H1 (cell line): Measurements from ENCODE around the gene CACNA1C. TPM values are rescaled to one million over a fixed set of nuclear protein-coding genes. Genes with fewer than 3 reads are reported as not detected.

ENCODE experiments used
- CEBPB ChIP-seq: IDR thresholded peaks from 2 replicates; pipeline ENCODE4 v1.6.1; 2012; ENCODE audit warnings: low read depth, low read length
- MAX ChIP-seq: IDR thresholded peaks from 2 replicates; pipeline ENCODE4 v1.6.1; 2012; ENCODE audit warnings: inconsistent platforms
- POU5F1 ChIP-seq: IDR thresholded peaks from 2 replicates; pipeline ENCODE4 v1.6.1; 2011; ENCODE audit warnings: low read depth, mild to moderate bottlenecking, low read length, moderate library complexity
- RXRA ChIP-seq: IDR thresholded peaks from 2 replicates; pipeline ENCODE4 v1.6.1; 2011; ENCODE audit warnings: low read depth, mild to moderate bottlenecking, low read length, moderate library complexity; ENCODE audit not compliant: insufficient read depth
- SIRT6 ChIP-seq: IDR thresholded peaks from one replicate; pipeline ENCODE4 v1.7.1; 2012; ENCODE audit warnings: low read length, inconsistent platforms
- ZNF274 ChIP-seq: IDR thresholded peaks from 2 replicates; pipeline ENCODE4 v1.7.0; 2012; ENCODE audit warnings: low read length, borderline replicate concordance; ENCODE audit errors: extremely low read depth
- polyA plus RNA-seq, 7 experiments: library from polyadenylated mRNA; depleted of rRNA in 3 of 7; stranded (reverse) in 5 of 7; unstranded in 2 of 7; fragments of >200 nt in 5 of 7; fragments of 200-250 nt in 2 of 7; gene quantifications; 1 replicate in 5 of 7; 2 replicates in 1 of 7; 4 replicates in 1 of 7; pipeline versions ENCODE4 v1.2.1 to v1.2.3, GENCODE V29; 2011 to 2013; ENCODE audit warnings: missing spikeins in 2 of 7, mixed read lengths in 2 of 7
- total RNA-seq: library from RNA; stranded (reverse); fragmentation: NEBNext Ultra II Directional; extraction: Animal tissue kit (Norgen Biotek cat#: 25700); gene quantifications from 2 replicates; pipeline ENCODE4 v1.2.1, GENCODE V29; 2021

CACNA1C gene
- total and polyA plus RNA-seq, 2 of the 8 experiments (the other 6 are each of a cell fraction or from before 2014, with no cell fraction given) = 1.3 TPM

GRCh38 chr12:2172491-2173214 lies 119.9 kb downstream of the CACNA1C start (continued):
- TF ChIP-seq ZNF274 (no peak), RXRA (no peak), POU5F1 (no peak), MAX (no peak), SIRT6 (no peak), CEBPB (no peak)
- TF ChIP-seq, all 59 proteins: peak for 0
